DMS53 treated with DMSO at 0.1 percent for 48 hours (cell line): ENCODE data around the gene RAB3C.
"Not testable (repeated sequence)": the region's sequence is repeated elsewhere in the genome, so short reads cannot be mapped to it uniquely, and the experiment has no call there.

ENCODE experiments used
- DNase-seq: peaks from one replicate; lab custom pipeline; 2025; ENCODE audit not compliant: unreplicated experiment; lab: John Stamatoyannopoulos, UW

Gene RAB3C, protein sequence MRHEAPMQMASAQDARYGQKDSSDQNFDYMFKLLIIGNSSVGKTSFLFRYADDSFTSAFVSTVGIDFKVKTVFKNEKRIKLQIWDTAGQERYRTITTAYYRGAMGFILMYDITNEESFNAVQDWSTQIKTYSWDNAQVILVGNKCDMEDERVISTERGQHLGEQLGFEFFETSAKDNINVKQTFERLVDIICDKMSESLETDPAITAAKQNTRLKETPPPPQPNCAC

DNA sequence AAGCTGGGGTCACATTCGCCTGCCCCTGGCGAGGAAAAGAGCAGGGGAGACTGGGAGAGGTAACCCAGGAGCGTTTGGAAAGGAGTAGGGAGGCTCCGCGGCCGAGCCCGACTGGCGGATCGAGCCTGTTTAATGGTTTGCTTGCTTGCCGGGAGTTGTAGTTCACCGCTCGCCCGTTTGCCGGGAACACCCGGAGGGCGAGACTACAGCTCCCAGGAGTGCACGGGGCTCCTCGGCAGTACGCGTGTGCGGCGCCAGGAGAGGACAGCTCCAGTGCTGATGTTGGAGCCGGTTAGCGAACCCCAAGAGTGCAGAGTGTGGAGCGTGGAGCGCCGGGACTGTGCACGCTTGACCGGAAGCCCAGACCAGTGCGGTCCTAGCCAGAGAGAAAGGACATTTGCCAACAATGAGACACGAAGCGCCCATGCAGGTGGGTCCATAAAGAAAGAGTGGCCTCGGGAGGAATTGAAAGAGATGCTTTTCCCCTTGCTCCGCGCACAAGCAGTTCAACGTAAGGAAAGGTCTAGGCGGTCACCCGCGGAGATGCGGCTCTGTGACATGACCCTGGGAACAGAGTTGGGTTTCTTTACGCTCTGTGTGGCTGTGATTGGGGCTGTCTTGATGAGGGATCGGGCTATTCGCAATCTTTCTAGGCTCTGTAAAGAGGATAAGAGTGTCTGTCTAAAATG is at the start of gene RAB3C:
Gene RAB3C, plus strand, starts transcription at position 273 of the 689 bp plus-strand sequence. Its CDS starts 134 bp downstream, at position 407.
- DNase-seq = peak; percentile 93

DNA sequence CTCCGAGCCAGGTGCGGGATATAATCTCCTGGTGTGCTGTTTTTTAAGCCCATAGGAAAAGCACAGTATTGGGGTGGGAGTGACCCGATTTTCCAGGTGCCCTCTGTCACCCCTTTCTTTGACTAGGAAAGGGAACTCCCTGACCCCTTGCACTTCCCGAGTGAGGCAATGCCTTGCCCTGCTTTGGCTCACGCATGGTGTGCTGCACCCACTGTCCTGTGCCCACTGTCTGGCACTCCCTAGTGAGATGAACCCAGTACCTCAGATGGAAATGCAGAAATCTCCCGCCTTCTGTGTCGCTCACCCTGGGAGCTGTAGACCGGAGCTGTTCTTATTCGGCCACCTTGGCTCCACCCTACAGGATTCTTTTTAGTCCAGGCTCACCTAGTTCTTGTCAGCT is 40.9 kb upstream of the RAB3C start:
- not testable (repeated sequence) for DNase-seq

DNA sequence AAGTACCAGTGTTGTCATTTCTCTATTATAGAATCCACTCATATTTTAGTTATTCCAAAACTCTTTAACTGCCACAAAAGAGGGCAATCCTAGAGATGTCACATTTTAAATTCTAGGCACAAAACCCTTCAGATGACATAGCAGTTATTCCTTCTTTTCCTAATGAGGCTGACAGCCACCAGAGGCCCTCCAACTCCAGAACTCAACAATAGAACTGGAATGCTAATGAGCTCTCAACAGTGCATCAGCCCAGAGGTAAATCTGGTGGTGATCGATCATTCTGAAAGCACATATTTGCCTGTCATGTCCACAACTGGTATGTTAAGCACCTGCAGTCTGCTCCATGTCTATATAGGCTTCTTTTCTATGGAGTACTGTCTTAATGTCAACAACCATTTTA is 40.2 kb upstream of the RAB3C start:
- DNase-seq = no peak

DNA sequence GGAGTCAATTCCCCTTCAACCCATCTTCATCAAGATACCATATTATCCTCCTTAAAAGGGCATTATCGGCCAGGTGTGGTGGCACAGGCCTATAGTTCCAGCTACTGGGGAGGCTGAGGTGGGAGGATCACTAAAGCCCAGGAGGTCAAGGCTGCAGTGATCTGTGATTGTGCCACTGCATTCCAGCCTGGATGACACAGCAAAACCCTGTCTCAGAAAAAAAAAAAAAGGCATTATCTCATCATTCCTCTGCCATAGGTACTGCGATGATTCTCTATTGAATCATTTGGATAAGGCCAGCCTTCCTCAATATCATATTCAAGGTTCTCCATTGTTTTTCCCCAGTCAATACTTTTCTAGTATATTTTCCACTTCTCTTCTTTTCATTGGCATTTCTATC is 39.2 kb upstream of the RAB3C start:
- no peak for DNase-seq

DNA sequence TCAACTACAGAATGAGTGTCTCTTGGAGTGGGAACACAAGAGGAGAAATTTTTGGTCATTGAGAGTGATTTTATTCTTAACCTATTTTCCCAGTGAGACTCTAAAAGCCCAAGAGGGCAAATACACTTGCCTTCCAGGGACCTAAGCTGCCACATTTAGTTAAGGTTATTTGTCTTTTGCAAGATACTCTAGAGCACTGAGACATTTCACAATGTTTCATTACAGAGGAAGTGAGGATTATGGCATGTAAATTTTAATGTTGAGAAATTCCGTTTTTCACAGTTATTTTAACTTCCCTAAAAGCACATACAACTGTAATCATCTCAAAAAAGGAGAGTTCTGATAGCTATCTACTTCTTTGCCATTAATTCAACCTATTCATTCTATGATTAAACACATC is 38.7 kb upstream of the RAB3C start:
- no peak for DNase-seq

DNA sequence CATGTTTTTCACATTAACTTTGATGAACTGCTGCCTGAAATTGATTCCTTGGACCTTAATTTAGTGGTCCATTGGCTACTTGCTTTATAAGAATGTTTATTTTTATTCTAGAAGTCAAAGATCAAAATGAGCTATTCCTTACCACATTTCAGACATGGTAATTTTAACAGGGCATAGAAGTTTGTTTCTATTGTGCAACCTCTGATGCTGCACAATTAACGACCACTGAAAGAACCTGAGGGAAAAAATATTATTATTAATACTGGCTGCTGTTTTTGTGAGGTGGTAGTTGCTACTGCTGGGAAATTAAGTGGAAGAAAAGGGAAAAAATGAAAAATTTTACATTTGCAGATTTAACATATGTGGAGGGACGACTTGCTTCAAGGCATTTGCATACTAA is 37.9 kb upstream of the RAB3C start:
- no peak for DNase-seq

DNA sequence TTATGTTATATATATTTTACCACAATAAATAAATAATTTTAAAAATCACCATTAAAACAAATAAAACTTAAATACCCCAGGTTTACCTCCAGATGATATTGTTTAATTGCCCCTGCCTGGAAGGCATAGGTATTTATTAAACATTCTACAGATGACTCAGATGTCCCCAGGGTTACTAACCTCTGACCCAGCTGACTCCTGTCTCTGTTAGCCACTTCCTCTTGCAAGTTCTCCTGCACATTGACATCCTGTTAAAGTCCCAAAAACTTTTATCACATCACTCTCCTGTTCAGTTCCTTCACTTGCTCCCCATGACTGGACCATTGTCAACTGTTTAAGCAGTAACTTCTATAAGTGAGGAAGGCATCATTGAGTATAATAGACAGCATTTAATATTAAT is 37.0 kb upstream of the RAB3C start:
- no peak for DNase-seq

DNA sequence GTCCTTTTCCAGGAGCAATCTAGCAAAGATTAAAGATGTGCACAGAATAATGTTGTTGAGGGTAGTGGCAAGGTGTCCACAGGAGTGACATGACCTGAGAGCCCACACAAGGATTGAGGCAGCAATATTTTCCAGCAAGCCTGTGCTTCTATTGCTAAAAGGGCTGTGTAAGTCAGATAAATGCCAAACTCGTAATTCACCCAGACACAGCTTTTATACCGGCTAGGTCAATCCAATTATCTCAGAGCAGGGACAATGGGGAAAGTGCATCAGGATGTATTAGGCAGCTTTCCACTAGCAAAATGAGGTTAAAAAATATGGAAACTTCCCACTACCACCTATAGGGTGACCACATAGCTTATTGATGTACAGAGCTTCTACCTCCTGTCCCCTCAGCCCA is 34.8 kb upstream of the RAB3C start:
- DNase-seq = no peak

DNA sequence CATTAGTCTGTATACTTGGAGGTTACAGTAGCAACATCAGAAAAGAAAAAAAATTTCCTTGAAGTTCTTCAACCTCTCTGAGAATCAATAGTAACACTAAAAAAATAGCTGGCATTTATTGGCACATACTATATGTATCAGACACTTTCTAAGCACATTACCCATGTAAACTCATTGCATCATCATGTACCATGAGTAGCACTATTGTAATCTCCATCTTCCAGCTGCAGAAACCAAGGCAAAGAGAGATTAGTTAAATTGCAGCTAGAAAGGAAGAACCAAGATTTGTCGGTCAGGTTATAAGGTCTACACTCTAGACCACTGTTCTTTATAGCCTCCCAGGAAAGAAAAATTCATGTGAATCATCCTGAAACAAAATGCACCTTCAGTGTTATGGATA is 31.4 kb upstream of the RAB3C start:
- no peak for DNase-seq

DNA sequence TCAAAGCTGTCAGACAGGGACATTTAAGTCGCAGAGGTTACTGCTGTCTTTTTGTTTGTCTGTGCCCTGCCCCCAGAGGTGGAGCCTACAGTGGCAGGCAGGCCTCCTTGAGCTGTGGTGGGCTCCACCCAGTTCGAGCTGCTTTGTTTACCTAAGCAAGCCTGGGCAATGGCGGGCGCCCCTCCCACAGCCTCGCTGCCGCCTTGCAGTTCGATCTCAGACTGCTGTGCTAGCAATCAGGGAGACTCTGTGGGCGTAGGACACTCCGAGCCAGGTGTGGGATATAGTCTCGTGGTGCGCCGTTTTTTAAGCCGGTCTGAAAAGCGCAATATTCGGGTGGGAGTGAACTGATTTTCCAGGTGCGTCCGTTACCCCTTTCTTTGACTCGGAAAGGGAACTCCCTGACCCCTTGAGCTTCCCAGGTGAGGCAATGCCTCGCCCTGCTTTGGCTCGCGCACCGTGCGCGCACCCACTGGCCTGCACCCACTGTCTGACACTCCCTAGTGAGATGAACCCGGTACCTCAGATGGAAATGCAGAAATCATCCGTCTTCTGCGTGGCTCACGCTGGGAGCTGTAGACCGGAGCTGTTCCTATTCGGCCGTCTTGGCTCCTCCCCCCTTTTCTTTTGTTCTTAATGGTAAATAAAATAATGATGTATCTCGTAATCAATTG is 25.1 kb upstream of the RAB3C start:
- not testable (repeated sequence) for DNase-seq

DNA sequence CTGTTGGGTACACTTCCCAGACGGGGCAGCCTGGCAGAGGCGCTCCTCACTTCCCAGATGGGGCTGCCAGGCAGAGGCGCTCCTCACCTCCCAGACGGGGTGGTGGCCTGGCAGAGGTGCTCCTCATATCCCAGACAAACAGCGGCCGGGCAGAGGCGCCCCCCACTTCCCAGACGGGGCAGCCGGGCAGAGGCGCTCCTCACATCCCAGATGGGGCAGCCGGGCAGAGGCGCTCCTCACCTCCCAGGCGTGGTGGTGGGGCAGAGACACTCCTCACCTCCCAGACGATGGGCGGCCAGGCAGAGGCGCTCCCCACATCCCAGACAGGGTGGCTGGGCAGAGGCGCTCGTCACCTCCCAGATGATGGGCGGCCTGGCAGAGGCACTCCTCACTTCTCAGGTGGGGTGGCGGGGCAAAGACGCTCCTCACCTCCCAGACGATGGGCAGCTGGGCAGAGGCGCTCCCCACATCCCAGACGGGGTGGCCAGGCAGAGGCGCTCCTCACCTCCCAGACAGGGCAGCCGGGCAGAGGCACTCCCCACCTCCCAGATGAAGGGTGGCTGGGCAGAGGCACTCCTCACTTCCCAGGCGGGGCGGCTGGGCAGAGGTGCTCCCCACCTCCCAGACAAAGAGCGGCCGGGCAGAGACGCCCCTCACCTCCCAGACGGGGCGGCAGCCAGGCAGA is 19.7 kb upstream of the RAB3C start:
- DNase-seq = not testable (repeated sequence)

DNA sequence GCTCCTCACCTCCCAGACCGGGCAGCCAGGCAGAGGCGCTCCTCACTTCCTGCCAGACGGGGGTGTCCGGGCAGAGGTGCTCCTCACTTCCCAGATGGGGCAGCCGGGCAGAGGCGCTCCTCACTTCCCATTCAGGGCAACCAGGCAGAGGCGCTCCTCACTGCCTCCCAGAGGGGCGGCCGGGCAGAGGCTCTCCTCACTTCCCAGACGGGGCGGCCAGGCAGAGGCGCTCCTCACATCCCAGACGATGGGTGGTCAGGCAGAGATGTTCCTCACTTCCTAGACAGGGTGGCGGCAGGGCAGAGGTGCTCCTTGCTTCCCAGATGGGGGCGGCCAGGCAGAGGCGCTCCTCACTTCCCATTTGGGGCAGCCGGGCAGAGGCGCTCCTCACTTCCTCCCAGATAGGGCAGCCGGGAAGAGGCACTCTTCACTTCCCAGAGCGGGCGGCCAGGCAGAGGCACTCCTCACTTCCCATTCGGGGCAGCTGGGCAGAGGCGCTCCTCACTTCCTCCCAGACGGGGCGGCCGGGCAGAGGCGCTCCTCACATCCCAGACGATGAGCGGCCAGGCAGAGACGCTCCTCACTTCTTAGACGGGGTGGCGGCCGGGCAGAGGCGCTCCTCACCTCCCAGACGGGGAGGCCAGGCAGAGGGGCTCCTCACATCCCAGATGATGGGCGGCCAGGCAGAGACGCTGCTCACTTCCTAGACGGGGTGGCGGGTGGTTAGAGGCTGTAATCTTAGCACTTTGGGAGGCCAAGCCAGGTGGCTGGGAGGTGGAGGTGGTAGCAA is 18.6 kb upstream of the RAB3C start:
- not testable (repeated sequence) for DNase-seq

DNA sequence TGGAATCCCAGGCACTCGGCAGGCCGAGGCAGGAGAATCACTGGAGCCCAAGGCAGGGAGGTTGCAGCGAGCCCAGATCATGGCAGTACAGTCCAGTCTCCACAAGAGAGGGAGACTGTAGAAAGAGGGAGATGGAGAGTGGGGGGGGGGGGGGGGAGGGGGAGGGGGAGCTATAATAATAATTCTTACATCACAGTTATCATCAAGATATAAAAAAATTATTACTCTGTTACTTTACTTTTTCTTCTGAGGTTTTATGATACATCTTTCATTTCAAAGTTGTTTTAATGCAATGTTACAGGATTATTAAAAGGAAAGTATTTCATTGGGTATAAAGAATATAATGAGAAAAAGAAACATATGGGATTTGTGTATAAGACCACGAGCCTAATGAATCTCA is 17.8 kb upstream of the RAB3C start:
- DNase-seq = no peak

DNA sequence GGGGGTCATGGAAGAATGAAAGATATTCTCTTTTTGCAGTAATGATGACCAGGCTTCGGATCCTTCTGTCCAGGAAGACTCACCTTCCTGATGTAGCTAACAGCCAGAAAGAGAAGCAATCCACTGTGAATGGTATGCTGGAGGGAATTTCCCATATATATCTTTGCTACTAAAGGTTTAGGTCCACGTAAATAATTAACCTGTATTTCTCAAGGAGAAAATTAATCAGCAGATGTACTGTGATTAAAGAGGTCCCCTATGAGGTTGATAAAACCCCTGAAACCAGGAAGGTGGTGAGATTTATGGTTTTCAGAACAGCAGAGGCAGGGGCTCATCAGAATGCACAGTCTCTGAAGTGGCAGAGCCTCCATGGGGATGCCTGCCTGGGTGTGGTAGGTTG is 11.4 kb upstream of the RAB3C start:
- DNase-seq = no peak

DNA sequence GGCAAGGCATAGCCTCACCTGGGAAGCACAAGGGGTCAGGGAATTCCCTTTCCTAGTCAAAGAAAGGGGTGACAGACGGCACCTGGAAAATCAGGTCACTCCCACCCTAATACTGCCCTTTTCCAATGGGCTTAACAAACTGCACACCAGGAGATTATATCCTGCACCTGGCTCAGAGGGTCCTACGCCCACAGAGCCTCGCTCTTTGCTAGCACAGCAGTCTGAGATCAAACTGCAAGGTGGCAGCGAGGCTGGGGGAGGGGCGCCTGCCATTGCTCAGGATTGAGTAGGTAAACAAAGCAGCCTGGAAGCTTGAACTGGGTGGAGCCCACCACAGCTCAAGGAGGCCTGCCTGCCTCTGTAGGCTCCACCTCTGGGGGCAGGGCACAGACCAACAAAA is 9.9 kb upstream of the RAB3C start:
- DNase-seq = not testable (repeated sequence)

DNA sequence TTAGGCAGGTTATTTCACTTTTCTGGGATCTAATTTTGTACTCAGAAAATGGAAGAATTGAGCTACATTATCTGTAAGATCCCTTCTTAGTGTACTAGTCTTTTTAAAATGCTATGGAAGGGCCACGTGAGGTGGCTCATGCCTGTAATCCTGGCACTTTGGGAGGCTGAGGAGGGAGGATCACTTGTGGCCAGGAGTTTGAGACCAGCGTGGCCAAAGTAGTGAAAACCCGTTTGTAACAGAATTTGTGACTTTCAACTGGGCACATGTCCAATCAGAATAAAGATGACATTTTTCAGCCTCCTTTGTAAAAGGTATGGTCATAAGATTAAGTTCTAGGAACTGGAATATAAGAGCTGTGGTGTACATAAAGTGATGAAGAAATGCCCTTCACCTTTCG is 3.1 kb upstream of the RAB3C start:
- DNase-seq = no peak

DNA sequence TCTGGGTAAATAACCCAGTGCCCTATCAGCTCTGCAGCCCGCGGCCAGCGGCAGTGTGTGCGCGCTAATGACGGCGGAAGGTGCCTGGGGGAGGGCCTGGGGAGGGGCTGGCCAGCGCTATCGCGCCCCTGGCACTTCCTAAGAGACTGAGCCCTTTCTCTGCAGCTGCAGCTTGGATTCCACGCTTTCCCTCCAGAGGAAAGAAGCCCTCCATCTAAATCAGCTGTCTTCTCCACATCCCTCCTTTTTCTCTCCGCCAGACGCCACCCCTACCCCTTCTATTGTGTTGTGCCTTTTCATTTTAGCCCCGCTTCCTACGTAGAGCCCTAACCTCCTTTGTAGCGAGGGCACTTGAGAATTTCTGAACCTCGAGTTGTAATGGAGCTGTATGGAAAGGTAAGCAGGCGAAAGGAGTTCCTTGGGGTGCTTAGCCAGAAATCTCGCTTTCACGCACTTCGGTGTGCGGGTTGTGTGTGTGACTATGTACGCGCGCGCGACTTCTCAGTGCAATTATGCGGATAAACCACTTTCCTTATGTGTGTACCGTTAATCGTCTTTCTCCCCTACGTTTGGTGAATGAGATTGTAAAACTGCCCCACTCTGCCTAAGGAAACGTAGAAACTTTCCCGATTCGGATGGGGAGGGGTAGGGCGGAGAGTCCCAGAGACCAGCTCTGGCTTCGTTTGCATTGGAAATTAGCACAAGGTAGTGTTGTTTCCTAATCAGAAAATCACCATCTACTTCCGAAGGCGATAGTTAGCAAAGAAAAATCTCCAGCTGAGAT is 664 bp upstream of the RAB3C start:
- peak; percentile 64 for DNase-seq

DNA sequence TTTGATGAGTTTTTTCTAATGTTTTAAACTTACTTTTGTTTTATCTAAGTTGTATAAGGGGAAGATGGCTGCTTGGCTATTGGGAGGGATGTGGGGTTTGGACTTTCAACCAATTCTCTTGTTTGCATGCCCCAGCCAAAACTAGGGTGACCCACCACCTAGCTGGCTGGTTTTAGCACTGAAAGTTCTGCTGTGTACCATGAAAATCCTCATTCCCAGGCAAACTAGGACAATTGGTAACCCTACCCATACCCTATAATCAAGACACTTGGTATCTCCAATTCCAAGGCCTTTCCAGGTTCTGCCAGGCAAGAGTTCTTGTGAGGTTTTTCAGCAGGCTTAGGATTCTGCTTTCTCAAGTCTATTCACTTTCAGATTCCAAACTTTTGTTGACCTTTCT is 13.1 kb downstream of the RAB3C start:
- DNase-seq = no peak

DNA sequence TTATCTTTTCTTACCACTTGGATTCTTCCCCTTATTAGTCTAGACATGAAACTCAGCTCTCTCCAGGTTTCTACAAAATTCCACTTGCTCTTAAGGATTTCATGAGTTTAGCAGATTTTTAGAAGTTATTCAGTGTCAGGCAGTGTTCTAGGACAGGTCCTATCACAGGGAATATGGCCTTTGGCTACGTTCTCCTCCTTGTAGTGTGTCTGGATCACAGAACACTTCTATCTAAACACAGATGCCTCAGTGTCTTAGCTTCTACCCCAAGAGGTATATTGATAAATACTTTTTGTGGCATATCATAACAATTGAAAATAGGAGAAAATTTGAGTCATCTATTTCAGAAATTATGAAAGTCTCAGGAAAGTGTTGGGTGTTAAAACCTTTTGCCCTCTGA is 15.6 kb downstream of the RAB3C start:
- no peak for DNase-seq

DNA sequence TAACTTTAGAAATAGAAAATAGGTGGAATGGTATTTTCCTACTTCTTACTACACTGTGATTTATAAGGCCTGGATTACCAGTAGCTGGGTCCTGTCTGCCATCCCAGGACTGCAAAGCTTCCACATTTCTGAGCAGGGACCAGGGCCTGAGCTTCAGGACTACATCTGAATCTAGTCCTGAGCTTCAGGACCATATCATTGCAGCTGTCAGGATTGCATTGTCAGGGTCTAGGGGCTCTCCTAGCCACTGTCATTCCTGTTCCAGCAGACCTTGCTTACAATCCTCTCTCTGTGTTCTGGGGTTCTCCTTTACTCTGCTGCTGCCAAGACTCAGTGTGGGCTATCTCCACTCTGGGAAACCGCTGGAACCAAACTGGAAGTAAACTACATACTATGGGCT is 16.3 kb downstream of the RAB3C start:
- DNase-seq = no peak
